ENCODE results near the gene KLF13.

Gene KLF13

GRCh38 chr15:31303726-31304648 is 22.6 kb upstream of the KLF13 start:
- Histone ChIP-seq H3K27me3 (ENCODE audit: insufficient read depth, poor library complexity, severe bottlenecking) (no peaks in the 10 kb centered on the region), H3K4me3 (replicated peaks; ENCODE audit: insufficient read depth, low read length) (no peak overlapping the region), H3K27ac (replicated peaks) (no peak overlapping the region)
- no peak for DNase-seq (ENCODE audit: low read depth in 1 of 2, low spot score in 1 of 2)
- TF ChIP-seq GABPA (IDR thresholded peaks at IDR 0.05; ENCODE audit: low read depth) = no peak
- TF ChIP-seq SPI1 (IDR thresholded peaks at IDR 0.05; ENCODE audit: borderline replicate concordance, low read depth) = no peak
- no peak for TF ChIP-seq REST (IDR thresholded peaks at IDR 0.05; ENCODE audit: insufficient replicate concordance, low read depth)
- no peak for TF ChIP-seq POLR2AphosphoS5 (IDR thresholded peaks at IDR 0.05; ENCODE audit: low read depth)
- TF ChIP-seq, protein P1, sequence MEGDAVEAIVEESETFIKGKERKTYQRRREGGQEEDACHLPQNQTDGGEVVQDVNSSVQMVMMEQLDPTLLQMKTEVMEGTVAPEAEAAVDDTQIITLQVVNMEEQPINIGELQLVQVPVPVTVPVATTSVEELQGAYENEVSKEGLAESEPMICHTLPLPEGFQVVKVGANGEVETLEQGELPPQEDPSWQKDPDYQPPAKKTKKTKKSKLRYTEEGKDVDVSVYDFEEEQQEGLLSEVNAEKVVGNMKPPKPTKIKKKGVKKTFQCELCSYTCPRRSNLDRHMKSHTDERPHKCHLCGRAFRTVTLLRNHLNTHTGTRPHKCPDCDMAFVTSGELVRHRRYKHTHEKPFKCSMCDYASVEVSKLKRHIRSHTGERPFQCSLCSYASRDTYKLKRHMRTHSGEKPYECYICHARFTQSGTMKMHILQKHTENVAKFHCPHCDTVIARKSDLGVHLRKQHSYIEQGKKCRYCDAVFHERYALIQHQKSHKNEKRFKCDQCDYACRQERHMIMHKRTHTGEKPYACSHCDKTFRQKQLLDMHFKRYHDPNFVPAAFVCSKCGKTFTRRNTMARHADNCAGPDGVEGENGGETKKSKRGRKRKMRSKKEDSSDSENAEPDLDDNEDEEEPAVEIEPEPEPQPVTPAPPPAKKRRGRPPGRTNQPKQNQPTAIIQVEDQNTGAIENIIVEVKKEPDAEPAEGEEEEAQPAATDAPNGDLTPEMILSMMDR (IDR thresholded peaks at IDR 0.05; ENCODE audit: insufficient read depth, low read length) = no peak

DNA sequence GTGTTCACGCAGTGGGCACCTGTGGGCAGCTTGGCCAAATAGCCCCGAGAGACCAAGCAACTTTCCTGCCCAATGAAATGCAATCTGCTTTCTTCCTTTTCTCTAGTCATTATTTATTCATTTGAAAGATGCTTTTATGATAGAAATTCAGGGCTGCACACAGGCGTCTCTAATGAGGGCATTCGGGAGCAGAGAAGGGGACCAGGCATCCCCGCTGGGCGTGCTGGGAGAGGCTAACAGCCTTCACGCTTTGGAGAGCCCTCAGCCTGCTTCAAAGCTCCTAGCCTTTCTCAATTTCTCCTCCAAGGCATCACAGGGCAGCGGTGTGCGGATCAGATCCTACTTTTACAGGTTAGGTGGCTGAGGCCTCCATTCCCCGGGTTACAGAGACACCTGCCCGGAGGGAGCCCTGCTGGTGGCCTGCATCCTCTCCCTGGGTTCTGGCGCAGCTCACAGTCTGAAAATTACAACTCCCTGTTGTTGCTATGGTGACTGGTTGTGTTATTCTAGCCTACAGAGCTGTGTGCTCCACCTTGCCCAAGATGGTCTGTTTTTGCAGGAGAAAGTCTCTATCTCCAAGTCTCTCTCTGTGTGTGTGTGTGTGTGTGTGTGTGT is 21.8 kb upstream of the KLF13 start:
- H3K27me3 ChIP-seq (ENCODE audit: insufficient read depth, poor library complexity, severe bottlenecking) = no peaks in the 10 kb centered on the region
- no peak overlapping the region for H3K4me3 ChIP-seq (replicated peaks; ENCODE audit: insufficient read depth, low read length)
- no peak for TF ChIP-seq GABPA (IDR thresholded peaks at IDR 0.05; ENCODE audit: low read depth)
- no peak for TF ChIP-seq REST (IDR thresholded peaks at IDR 0.05; ENCODE audit: insufficient replicate concordance, low read depth)
- TF ChIP-seq POLR2AphosphoS5 (IDR thresholded peaks at IDR 0.05; ENCODE audit: low read depth) = no peak
- TF ChIP-seq, protein P1 (IDR thresholded peaks at IDR 0.05; ENCODE audit: insufficient read depth, low read length) = no peak
- TF ChIP-seq SPI1 (IDR thresholded peaks at IDR 0.05; ENCODE audit: borderline replicate concordance, low read depth) = no peak
- H3K27ac ChIP-seq (replicated peaks) = no peak overlapping the region
- DNase-seq (ENCODE audit: low read depth in 1 of 2, low spot score in 1 of 2) = no peak

- no peak for DNase-seq (ENCODE audit: low read depth in 1 of 2, low spot score in 1 of 2)
- H3K27ac ChIP-seq (replicated peaks) = no peak overlapping the region
- no peak for TF ChIP-seq SPI1 (IDR thresholded peaks at IDR 0.05; ENCODE audit: borderline replicate concordance, low read depth)
- TF ChIP-seq GABPA (IDR thresholded peaks at IDR 0.05; ENCODE audit: low read depth) = no peak
- no peak for TF ChIP-seq POLR2AphosphoS5 (IDR thresholded peaks at IDR 0.05; ENCODE audit: low read depth)
- no peak for TF ChIP-seq REST (IDR thresholded peaks at IDR 0.05; ENCODE audit: insufficient replicate concordance, low read depth)
- TF ChIP-seq, protein P1 (IDR thresholded peaks at IDR 0.05; ENCODE audit: insufficient read depth, low read length) = no peak
- no peak overlapping the region for H3K4me3 ChIP-seq (replicated peaks; ENCODE audit: insufficient read depth, low read length)
- no peaks in the 10 kb centered on the region for H3K27me3 ChIP-seq (ENCODE audit: insufficient read depth, poor library complexity, severe bottlenecking)
Observed at GRCh38 chr15:31305375-31305774, 21.3 kb upstream of the KLF13 start.

Data from HL-60 (cell line).